HepG2 (cell line): ENCODE results near the gene ZBTB47. TPM values are rescaled to one million over a fixed set of nuclear protein-coding genes. Genes with fewer than 3 reads are reported as not detected.

ENCODE experiments used
- ATAC-seq: fragments of 200-7000 bp; cut with Tn5 transposase; 3 replicates; pipeline ENCODE4 v1.9.1; 2020; ENCODE audit warnings: mild to moderate bottlenecking, moderate library complexity
- BruUV-seq: library from RNA; stranded (reverse); fragments of 400-500 nt; replicated peaks from 2 replicates; lab custom pipeline; 2021; lab: Mats Ljungman, UMichigan
- CTCF ChIA-PET: fragments of 300-600 bp; formaldehyde crosslinking; extraction: SDS; loops from one replicate; lab custom pipeline; 2021; ENCODE audit warnings: low total read pairs, inconsistent platforms, low intra/inter-chr PET ratio; lab: Yijun Ruan, JAX
- POLR2A ChIA-PET: fragments of 350-600 bp; sonication (Branson Sonifier 250); formaldehyde crosslinking; loops from one replicate; lab custom pipeline; 2020; ENCODE audit warnings: antibody characterized with exemption, inconsistent platforms; lab: Yijun Ruan, JAX
- DNase-seq: peaks from one replicate; pipeline ENCODE4 v3.0.0-alpha.2; 2015; ENCODE audit warnings: low spot score
- FAIRE-seq: peaks from 3 replicates; lab custom pipeline; 2011; peaks lifted over from hg19 to GRCh38; lab: Jason Lieb, UNC
- H2AFZ ChIP-seq: one replicate; pipeline ENCODE4 v1.6.1; 2011; ENCODE audit warnings: low read length, inconsistent platforms
- H3K27ac ChIP-seq: fragments of 300-600 bp; 3 replicates; pipeline ENCODE4 v1.8.0; 2011; ENCODE audit warnings: mixed run types, mild to moderate bottlenecking, mixed read lengths, low read length, inconsistent platforms; ENCODE audit not compliant: insufficient read depth; ENCODE audit errors: extremely low read length
- H3K27me3 ChIP-seq, 2 experiments: fragments of 200-600 bp in 1 of 2; 2 replicates in 1 of 2; 3 replicates in 1 of 2; pipeline versions ENCODE4 v1.6.0 to v1.8.0; 2011; ENCODE audit warnings: low read length in 2 of 2, mild to moderate bottlenecking in 2 of 2, moderate library complexity in 2 of 2, inconsistent platforms in 1 of 2; ENCODE audit not compliant: insufficient read depth in 2 of 2, control insufficient read depth in 1 of 2
- H3K36me3 ChIP-seq, 2 experiments: fragments of 200-600 bp in 1 of 2; replicated peaks in 1 of 2; 2 replicates in 1 of 2; 3 replicates in 1 of 2; pipeline versions ENCODE4 v1.5.1 to v1.8.0; 2011; ENCODE audit warnings: low read length in 2 of 2, inconsistent platforms in 1 of 2; ENCODE audit not compliant: insufficient read depth in 2 of 2, control insufficient read depth in 1 of 2
- H3K4me1 ChIP-seq: 2 replicates; pipeline ENCODE4 v1.5.1; 2012; ENCODE audit warnings: low read length, inconsistent platforms; ENCODE audit not compliant: insufficient read depth
- H3K4me2 ChIP-seq: 2 replicates; pipeline ENCODE4 v1.6.0; 2011; ENCODE audit warnings: low read depth, low read length, inconsistent platforms
- H3K4me3 ChIP-seq, 3 experiments: fragments of 200-600 bp in 1 of 3; sonication (generic), shearing (Covaris generic) in 1 of 3; replicated peaks in 1 of 3; 2 replicates each; pipeline ENCODE4 v1.5.1; 2011 to 2016; ENCODE audit warnings: low read length in 3 of 3, inconsistent platforms in 2 of 3, low read depth in 2 of 3, mild to moderate bottlenecking in 2 of 3, control low read depth in 1 of 3, mixed read lengths in 1 of 3; ENCODE audit not compliant: insufficient read depth in 1 of 3
- H3K79me2 ChIP-seq: one replicate; pipeline ENCODE4 v1.6.1; 2011; ENCODE audit warnings: low read length, inconsistent platforms; ENCODE audit not compliant: insufficient read depth
- H3K9ac ChIP-seq: 2 replicates; pipeline ENCODE4 v1.6.0; 2011; ENCODE audit warnings: mild to moderate bottlenecking, low read depth, low read length, inconsistent platforms; ENCODE audit not compliant: insufficient read depth
- H3K9me3 ChIP-seq: 2 replicates; pipeline ENCODE4 v1.5.1; 2012; ENCODE audit warnings: mild to moderate bottlenecking, low read length
- H4K20me1 ChIP-seq: 2 replicates; pipeline ENCODE4 v1.6.0; 2011; ENCODE audit warnings: inconsistent platforms, mild to moderate bottlenecking, low read length, moderate library complexity; ENCODE audit not compliant: insufficient read depth
- FOXM1 ChIP-seq: sonication (generic); formaldehyde crosslinking; IDR thresholded peaks from 2 replicates; pipeline ENCODE4 v1.5.0; 2020; ENCODE audit warnings: missing genetic modification reagents
- NFYC ChIP-seq: IDR thresholded peaks from 2 replicates; pipeline ENCODE4 v1.6.1; 2016; ENCODE audit warnings: missing genetic modification reagents, missing compliant biosample characterization
- NR1H2 ChIP-seq: sonication (generic); formaldehyde crosslinking; IDR thresholded peaks from 2 replicates; pipeline ENCODE4 v1.8.1; 2022; ENCODE audit warnings: low read depth, missing genetic modification reagents, borderline replicate concordance
- NR2C2 ChIP-seq: sonication (generic); formaldehyde crosslinking; IDR thresholded peaks from 2 replicates; pipeline ENCODE4 v1.4.0; 2020; ENCODE audit warnings: missing genetic modification reagents, mild to moderate bottlenecking, moderate library complexity, borderline replicate concordance
- SNAPC2 ChIP-seq: sonication (generic); formaldehyde crosslinking; IDR thresholded peaks from 2 replicates; pipeline ENCODE4 v1.8.1; 2022; ENCODE audit warnings: mild to moderate bottlenecking, missing genetic modification reagents
- ZNF556 ChIP-seq: sonication (generic); formaldehyde crosslinking; IDR thresholded peaks from 2 replicates; pipeline ENCODE4 v1.4.0; 2020; ENCODE audit warnings: mild to moderate bottlenecking, missing genetic modification reagents, borderline replicate concordance
- ZNF615 ChIP-seq: sonication (generic); formaldehyde crosslinking; IDR thresholded peaks from 2 replicates; pipeline ENCODE4 v1.5.0; 2020; ENCODE audit warnings: mild to moderate bottlenecking, missing genetic modification reagents, borderline replicate concordance
- WGBS: methylation state at CpG from one replicate; pipeline ENCODE4 v1.1.6; 2017; ENCODE audit warnings: low lambda C conversion rate; 5-methylcytosine and 5-hydroxymethylcytosine counted together
- in situ Hi-C: cut with HindIII; loops from 2 replicates; pipeline ENCODE4 v1.10.0; 2017; ENCODE audit warnings: low pct_unique_long_range_greater_than_20kb; ENCODE audit not compliant: extremely low pct_ligation_motif_present
- intact Hi-C: fragments of 100-400 bp; cut with micrococcal nuclease; formaldehyde crosslinking; loops from one replicate; pipeline ENCODE4 v1.10.0; 2022; ENCODE audit not compliant: unreplicated experiment
- polyA plus RNA-seq, 8 experiments: library from polyadenylated mRNA; depleted of rRNA in 3 of 8; stranded (reverse) in 7 of 8; unstranded in 1 of 8; fragments of >200 nt; fragmentation: Illumina TruSeq in 4 of 8; extraction: Trizol in 4 of 8; gene quantifications; 2 replicates each; pipeline versions ENCODE4 v1.2.1 to v1.2.3, GENCODE V29; 2011 to 2016; ENCODE audit warnings: low read depth in 4 of 8, missing spikeins in 1 of 8, mixed read lengths in 1 of 8; ENCODE audit not compliant: insufficient read depth in 1 of 8
- total RNA-seq, 5 experiments: library from RNA; depleted of rRNA; stranded (reverse); fragments of >200 nt; fragmentation: Illumina TruSeq; extraction: Trizol; gene quantifications; 2 replicates each; pipeline ENCODE4 v1.2.3, GENCODE V29; 2016; ENCODE audit warnings: low read depth in 1 of 5
- TF ChIP-seq, protein P1 (sequence below): sonication (generic); formaldehyde crosslinking; IDR thresholded peaks from 2 replicates; pipeline ENCODE4; 2020; ENCODE audit warnings: missing genetic modification reagents, mild to moderate bottlenecking, borderline replicate concordance
- TF ChIP-seq, protein P2 (sequence below): sonication (generic); formaldehyde crosslinking; IDR thresholded peaks from 2 replicates; pipeline ENCODE4 v1.8.0; 2022; ENCODE audit warnings: missing genetic modification reagents, mild to moderate bottlenecking, inconsistent platforms, borderline replicate concordance
- TF ChIP-seq, protein P3 (sequence below): sonication (generic); formaldehyde crosslinking; IDR thresholded peaks from 2 replicates; pipeline ENCODE4 v1.4.0; 2020; ENCODE audit warnings: missing genetic modification reagents
- TF ChIP-seq, protein P4 (sequence below): sonication (generic); formaldehyde crosslinking; IDR thresholded peaks from 2 replicates; pipeline ENCODE4 v1.8.1; 2023; ENCODE audit warnings: missing genetic modification reagents, inconsistent platforms, borderline replicate concordance
- TF ChIP-seq, protein P5 (sequence below): sonication (generic); formaldehyde crosslinking; IDR thresholded peaks from 2 replicates; pipeline ENCODE4 v1.8.0; 2022; ENCODE audit warnings: missing genetic modification reagents, low read depth, mild to moderate bottlenecking, borderline replicate concordance
- TF ChIP-seq, protein P6 (sequence below): sonication (generic); formaldehyde crosslinking; IDR thresholded peaks from 2 replicates; pipeline ENCODE4 v1.4.0; 2020; ENCODE audit warnings: missing genetic modification reagents

The ZBTB47 gene
- total and polyA plus RNA-seq, 2 of the 13 experiments (the other 11 are each of a cell fraction or from before 2014, with no cell fraction given): 1.5 to 3.1 TPM

DNA sequence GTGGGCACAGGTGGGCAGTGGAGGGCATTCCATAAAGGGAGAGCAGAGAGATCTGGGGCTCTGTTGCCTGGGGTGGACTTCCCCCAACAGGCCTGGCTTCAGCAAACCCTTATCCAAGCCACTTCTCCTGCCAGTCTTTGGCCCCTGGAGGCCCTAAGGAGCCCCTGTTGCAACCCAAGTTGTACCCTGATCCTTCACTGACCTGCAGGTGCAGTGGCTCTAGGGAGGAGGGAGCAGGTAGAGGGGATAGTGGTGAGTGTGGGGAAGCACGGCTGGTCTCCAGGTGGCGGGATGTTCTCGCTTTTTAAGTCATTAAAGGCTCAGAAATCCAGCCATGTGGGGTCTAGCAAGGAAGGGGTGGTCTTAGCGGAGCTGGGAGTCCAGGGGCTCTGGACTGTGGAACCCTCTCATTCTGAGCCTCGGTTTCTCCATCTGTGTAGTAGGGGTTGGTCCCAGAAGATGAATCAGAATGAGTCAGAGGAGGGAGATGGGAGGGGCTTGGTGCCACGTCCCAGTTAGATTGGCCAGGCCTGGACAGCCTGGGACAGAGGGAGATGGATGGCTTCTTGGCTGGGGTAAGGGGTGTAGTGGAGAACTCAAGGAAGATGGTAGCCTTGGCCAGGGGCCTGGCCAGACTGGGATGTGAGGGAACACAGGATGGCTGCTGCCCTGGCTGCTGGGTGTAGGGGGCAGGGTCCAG is 2.6 kb downstream of the ZBTB47 start:
- Histone ChIP-seq H3K4me1 (peaks cover 62% of the 10 kb centered on the region), H2AFZ (no peak overlapping the region), H3K27me3 (no peaks in the 10 kb centered on the region), H3K9me3 (no peaks in the 10 kb centered on the region), H3K4me3 (no peak overlapping the region), H3K9ac (no peak overlapping the region), H3K4me2 (peak overlapping the region; percentile 90; the same call in 1 of the 2 replicates), H3K36me3 (no peaks in the 10 kb centered on the region), H4K20me1 (no peaks in the 10 kb centered on the region), H3K79me2 (peaks cover 7% of the 10 kb centered on the region), H3K27ac (peak overlapping the region; percentile 16)
- ATAC-seq (no peak; the same call in 2 of the 3 replicates), FAIRE-seq (no peak), DNase-seq (no peak)
- in situ Hi-C loops (no loop called here), intact Hi-C loops (no loop called here)
- ChIA-PET POLR2A (no interaction called here), CTCF (no interaction called here)
- 75% methylated on average over 6 of the region's 6 CpGs for WGBS
- no TSS peak for BruUV-seq
- TF ChIP-seq NR1H2: no peak
- TF ChIP-seq, protein P1, sequence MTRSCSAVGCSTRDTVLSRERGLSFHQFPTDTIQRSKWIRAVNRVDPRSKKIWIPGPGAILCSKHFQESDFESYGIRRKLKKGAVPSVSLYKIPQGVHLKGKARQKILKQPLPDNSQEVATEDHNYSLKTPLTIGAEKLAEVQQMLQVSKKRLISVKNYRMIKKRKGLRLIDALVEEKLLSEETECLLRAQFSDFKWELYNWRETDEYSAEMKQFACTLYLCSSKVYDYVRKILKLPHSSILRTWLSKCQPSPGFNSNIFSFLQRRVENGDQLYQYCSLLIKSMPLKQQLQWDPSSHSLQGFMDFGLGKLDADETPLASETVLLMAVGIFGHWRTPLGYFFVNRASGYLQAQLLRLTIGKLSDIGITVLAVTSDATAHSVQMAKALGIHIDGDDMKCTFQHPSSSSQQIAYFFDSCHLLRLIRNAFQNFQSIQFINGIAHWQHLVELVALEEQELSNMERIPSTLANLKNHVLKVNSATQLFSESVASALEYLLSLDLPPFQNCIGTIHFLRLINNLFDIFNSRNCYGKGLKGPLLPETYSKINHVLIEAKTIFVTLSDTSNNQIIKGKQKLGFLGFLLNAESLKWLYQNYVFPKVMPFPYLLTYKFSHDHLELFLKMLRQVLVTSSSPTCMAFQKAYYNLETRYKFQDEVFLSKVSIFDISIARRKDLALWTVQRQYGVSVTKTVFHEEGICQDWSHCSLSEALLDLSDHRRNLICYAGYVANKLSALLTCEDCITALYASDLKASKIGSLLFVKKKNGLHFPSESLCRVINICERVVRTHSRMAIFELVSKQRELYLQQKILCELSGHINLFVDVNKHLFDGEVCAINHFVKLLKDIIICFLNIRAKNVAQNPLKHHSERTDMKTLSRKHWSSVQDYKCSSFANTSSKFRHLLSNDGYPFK: no peak
- TF ChIP-seq, protein P2, sequence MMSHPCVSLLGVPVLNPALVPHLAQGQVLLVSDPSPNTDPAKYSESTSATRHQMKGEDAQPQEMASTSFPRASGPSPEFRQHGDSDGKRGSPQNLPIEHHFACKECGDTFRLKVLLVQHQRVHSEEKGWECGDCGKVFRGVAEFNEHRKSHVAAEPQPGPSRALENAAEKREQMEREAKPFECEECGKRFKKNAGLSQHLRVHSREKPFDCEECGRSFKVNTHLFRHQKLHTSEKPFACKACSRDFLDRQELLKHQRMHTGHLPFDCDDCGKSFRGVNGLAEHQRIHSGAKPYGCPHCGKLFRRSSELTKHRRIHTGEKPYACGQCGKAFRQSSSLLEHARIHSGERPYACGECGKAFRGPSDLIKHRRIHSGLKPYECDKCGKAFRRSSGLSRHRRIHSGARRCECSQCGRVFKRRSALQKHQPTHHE (CRISPR knock-in tag): no peak
- no peak for TF ChIP-seq NR2C2 (CRISPR knock-in tag)
- TF ChIP-seq, protein P3, sequence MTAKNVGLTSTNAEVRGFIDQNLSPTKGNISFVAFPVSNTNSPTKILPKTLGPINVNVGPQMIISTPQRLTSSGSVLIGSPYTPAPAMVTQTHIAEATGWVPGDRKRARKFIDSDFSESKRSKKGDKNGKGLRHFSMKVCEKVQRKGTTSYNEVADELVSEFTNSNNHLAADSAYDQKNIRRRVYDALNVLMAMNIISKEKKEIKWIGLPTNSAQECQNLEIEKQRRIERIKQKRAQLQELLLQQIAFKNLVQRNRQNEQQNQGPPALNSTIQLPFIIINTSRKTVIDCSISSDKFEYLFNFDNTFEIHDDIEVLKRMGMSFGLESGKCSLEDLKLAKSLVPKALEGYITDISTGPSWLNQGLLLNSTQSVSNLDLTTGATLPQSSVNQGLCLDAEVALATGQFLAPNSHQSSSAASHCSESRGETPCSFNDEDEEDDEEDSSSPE: no peak
- TF ChIP-seq, protein P4, sequence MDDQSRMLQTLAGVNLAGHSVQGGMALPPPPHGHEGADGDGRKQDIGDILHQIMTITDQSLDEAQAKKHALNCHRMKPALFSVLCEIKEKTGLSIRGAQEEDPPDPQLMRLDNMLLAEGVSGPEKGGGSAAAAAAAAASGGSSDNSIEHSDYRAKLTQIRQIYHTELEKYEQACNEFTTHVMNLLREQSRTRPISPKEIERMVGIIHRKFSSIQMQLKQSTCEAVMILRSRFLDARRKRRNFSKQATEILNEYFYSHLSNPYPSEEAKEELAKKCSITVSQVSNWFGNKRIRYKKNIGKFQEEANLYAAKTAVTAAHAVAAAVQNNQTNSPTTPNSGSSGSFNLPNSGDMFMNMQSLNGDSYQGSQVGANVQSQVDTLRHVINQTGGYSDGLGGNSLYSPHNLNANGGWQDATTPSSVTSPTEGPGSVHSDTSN (CRISPR knock-in tag): no peak
- TF ChIP-seq, protein P5, sequence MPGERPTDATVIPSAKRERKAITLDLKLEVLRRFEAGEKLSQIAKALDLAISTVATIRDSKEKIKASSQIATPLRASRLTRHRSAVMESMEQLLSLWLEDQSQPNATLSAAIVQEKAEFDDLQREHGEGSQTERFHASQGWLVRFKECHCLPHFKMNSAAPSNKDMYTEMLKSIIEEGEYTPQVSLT (CRISPR knock-in tag): no peak
- TF ChIP-seq, protein P6, sequence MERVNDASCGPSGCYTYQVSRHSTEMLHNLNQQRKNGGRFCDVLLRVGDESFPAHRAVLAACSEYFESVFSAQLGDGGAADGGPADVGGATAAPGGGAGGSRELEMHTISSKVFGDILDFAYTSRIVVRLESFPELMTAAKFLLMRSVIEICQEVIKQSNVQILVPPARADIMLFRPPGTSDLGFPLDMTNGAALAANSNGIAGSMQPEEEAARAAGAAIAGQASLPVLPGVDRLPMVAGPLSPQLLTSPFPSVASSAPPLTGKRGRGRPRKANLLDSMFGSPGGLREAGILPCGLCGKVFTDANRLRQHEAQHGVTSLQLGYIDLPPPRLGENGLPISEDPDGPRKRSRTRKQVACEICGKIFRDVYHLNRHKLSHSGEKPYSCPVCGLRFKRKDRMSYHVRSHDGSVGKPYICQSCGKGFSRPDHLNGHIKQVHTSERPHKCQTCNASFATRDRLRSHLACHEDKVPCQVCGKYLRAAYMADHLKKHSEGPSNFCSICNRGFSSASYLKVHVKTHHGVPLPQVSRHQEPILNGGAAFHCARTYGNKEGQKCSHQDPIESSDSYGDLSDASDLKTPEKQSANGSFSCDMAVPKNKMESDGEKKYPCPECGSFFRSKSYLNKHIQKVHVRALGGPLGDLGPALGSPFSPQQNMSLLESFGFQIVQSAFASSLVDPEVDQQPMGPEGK: no peak
- TF ChIP-seq ZNF556 (CRISPR knock-in tag): 0 out of 2 replicates have a peak, but pooled peaks have one; percentile 30
- no peak for TF ChIP-seq SNAPC2 (CRISPR knock-in tag)
- no peak for TF ChIP-seq FOXM1 (CRISPR knock-in tag)
- no peak for TF ChIP-seq NFYC
- TF ChIP-seq ZNF615 (CRISPR knock-in tag): 0 out of 2 replicates have a peak, but pooled peaks have one; percentile 30
